Measurements from ENCODE around the gene CNTD1.

Gene CNTD1

DNA sequence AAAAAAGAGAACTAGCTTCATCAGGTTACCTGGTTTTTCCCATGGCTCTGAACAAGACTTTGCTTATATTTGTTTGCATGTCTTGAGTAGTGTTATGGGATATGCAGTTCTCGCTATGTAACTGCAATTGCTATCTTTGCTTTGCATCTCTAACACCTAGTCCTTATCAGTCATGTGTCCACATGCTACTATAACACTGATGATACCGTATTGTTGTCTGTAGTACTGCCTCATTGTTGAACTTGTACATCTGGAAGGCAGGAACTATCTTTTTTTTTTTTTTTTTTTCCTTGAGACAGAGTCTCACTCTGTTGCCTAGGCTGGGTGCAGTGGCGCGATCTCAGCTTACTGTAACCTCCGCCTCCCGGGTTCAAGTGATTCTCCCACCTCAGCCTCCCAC, 37.1 kb downstream of the CNTD1 start (continued):
- TF ChIP-seq ATF2 (tag by site-specific recombination; IDR thresholded peaks at IDR 0.05; ENCODE audit: low read depth), result no peak
- no peak for TF ChIP-seq GFI1B (tag by site-specific recombination; IDR thresholded peaks at IDR 0.05)
- TF ChIP-seq ZNF596 (tag by site-specific recombination; IDR thresholded peaks at IDR 0.05), result no peak
- TF ChIP-seq ZNF639 (tag by site-specific recombination; IDR thresholded peaks at IDR 0.05), result no peak

DNA sequence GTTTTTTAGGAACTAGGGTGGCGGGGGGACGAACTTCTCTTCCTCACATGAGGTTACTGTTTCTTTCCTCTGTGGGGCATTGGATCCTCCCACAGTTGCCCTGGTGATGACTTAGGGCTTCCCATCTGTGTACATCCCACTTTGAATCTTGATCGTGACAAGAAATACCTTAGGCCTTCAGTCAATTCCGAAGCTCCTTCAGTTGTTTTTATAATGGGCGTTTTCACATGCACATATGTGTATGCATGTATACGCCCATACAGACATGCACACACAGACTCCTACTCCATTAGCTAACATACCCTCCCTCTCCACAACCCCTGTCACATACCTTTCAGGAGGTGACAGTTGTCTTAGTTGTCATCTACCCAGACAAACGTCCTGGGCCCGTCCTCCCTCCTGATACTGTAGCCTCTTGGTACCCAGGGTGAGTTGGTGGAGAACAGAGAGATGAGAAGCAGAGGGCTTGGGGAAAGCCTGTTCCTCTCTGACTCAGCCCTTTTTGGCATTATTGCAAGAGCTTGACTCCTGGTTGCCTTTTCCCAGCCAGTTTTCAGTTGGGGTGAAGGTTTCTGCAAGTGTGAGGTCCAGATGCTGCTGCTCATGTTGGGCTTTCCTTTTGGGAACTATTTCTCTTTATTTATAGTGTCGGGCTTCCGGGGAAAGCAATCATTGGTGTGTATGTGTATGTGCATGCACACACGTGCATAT, 43.5 kb downstream of the CNTD1 start:
- POLR2A ChIA-PET, result interaction anchor here (0.6 to 4.7 kb wide), 4 partner anchors 8 to 265 kb away, joined by 3 to 25 read pairs (median 3); partner anchors contain the start of genes PSME3 and RPL27
- H3K36me3 ChIP-seq (ENCODE audit: control insufficient read depth in 2 of 2, insufficient read depth in 1 of 2, low read length in 2 of 2), result peaks cover 47 to 87% of the 10 kb centered on the region in 2 experiments
- H3K4me3 ChIP-seq (ENCODE audit: low read depth, low read length), result no peak overlapping the region
- no peak overlapping the region for H3K27ac ChIP-seq (ENCODE audit: extremely low read depth, low read depth, low read length)
- CTCF ChIA-PET, result interaction anchor here (0.5 to 5.4 kb wide), 21 partner anchors 8 to 554 kb away, joined by 3 to 81 read pairs (median 5); partner anchors contain the start of genes IFI35, PSME3 and RPL27
- TF ChIP-seq ZNF239 (tag by site-specific recombination; IDR thresholded peaks at IDR 0.05), result no peak
- no peak for TF ChIP-seq ZNF112 (tag by site-specific recombination; IDR thresholded peaks at IDR 0.05)
- no peak for TF ChIP-seq ZNF10 (tag by site-specific recombination; IDR thresholded peaks at IDR 0.05)
- TF ChIP-seq ZNF404 (tag by site-specific recombination; IDR thresholded peaks at IDR 0.05), result no peak
- no peak for TF ChIP-seq PRDM1 (tag by site-specific recombination; IDR thresholded peaks at IDR 0.05)
- no peak for TF ChIP-seq ZNF280D (tag by site-specific recombination; IDR thresholded peaks at IDR 0.05)
- no peak for TF ChIP-seq ATF2 (tag by site-specific recombination; IDR thresholded peaks at IDR 0.05; ENCODE audit: low read depth)
- TF ChIP-seq, protein P1, sequence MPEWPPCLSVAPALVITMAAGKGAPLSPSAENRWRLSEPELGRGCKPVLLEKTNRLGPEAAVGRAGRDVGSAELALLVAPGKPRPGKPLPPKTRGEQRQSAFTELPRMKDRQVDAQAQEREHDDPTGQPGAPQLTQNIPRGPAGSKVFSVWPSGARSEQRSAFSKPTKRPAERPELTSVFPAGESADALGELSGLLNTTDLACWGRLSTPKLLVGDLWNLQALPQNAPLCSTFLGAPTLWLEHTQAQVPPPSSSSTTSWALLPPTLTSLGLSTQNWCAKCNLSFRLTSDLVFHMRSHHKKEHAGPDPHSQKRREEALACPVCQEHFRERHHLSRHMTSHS (tag by site-specific recombination; IDR thresholded peaks at IDR 0.05), result no peak
- no peak for TF ChIP-seq ZFP37 (tag by site-specific recombination; IDR thresholded peaks at IDR 0.05)
- no peak for TF ChIP-seq ZNF341 (tag by site-specific recombination; IDR thresholded peaks at IDR 0.05; ENCODE audit: low read depth)
- no peak for TF ChIP-seq YY1 (tag by site-specific recombination; IDR thresholded peaks at IDR 0.05)
- TF ChIP-seq TCF7L2 (IDR thresholded peaks at IDR 0.05; ENCODE audit: borderline replicate concordance, low read depth, low read length), result no peak
- no peak for TF ChIP-seq ZNF335 (tag by site-specific recombination; conservative IDR thresholded peaks at IDR 0.05)
- TF ChIP-seq MZF1 (tag by site-specific recombination; IDR thresholded peaks at IDR 0.05; ENCODE audit: borderline replicate concordance), result no peak
- TF ChIP-seq ZNF658 (tag by site-specific recombination; IDR thresholded peaks at IDR 0.05), result no peak
- no peak for TF ChIP-seq ZNF394 (tag by site-specific recombination; IDR thresholded peaks at IDR 0.05; ENCODE audit: borderline replicate concordance)
- H3K4me1 ChIP-seq (ENCODE audit: control insufficient read depth, insufficient read depth, low read length), result no peaks in the 10 kb centered on the region
- H3K9me3 ChIP-seq (ENCODE audit: control insufficient read depth, insufficient read depth, low read depth, low read length), result no peaks in the 10 kb centered on the region
